Stromal cell of bone marrow (primary cell): ENCODE data around the gene KLHL29.
"Not testable (repeated sequence)": the region's sequence is repeated elsewhere in the genome, so short reads cannot be mapped to it uniquely, and the experiment has no call there.

Source experiments
- DNase-seq: peaks from one replicate; pipeline ENCODE4 v3.0.0-alpha.2; 2012; ENCODE audit warnings: low read depth

Gene KLHL29

GRCh38 chr2:23367760-23368159 lies 17.2 kb upstream of the KLHL29 start:
- DNase-seq: no peak

- DNase-seq: no peak
These were observed 11.3 kb upstream of the KLHL29 start for GRCh38 chr2:23373666-23374065.

- no peak for DNase-seq
These were observed 9.5 kb upstream of the KLHL29 start for GRCh38 chr2:23375448-23375847.

- no peak for DNase-seq
These were observed 8.9 kb upstream of the KLHL29 start for GRCh38 chr2:23376075-23376474.

GRCh38 chr2:23376972-23377371 lies 8.0 kb upstream of the KLHL29 start:
- DNase-seq: no peak

- DNase-seq: no peak
These were observed 7.2 kb upstream of the KLHL29 start for GRCh38 chr2:23377771-23378170.

- no peak for DNase-seq
These were observed 6.5 kb upstream of the KLHL29 start for GRCh38 chr2:23378496-23378895.

- DNase-seq: no peak
These were observed 5.7 kb upstream of the KLHL29 start for GRCh38 chr2:23379220-23379695.

GRCh38 chr2:23380562-23381065 lies 4.4 kb upstream of the KLHL29 start:
- DNase-seq: no peak

- peak; percentile 50 for DNase-seq
These were observed 3.9 kb upstream of the KLHL29 start for GRCh38 chr2:23381084-23381483.

- no peak for DNase-seq
These were observed 3.5 kb upstream of the KLHL29 start for GRCh38 chr2:23381485-23381884.

GRCh38 chr2:23383100-23383499 lies 1.9 kb upstream of the KLHL29 start:
- no peak for DNase-seq

- DNase-seq: no peak
These were observed 370 bp downstream of the KLHL29 start for GRCh38 chr2:23385351-23385747.

- no peak for DNase-seq
These were observed 864 bp downstream of the KLHL29 start for GRCh38 chr2:23385748-23386338.

- no peak for DNase-seq
These were observed 1.6 kb downstream of the KLHL29 start for GRCh38 chr2:23386339-23387220.

- no peak for DNase-seq
These were observed 2.2 kb downstream of the KLHL29 start for GRCh38 chr2:23387221-23387550.

GRCh38 chr2:23387845-23388244 lies 2.9 kb downstream of the KLHL29 start:
- DNase-seq: no peak

- no peak for DNase-seq
These were observed 3.3 kb downstream of the KLHL29 start for GRCh38 chr2:23388294-23388693.

GRCh38 chr2:23388756-23389514 lies 4.0 kb downstream of the KLHL29 start:
- no peak for DNase-seq

- no peak for DNase-seq
These were observed 5.2 kb downstream of the KLHL29 start for GRCh38 chr2:23390152-23390551.

GRCh38 chr2:23391237-23391736 lies 6.3 kb downstream of the KLHL29 start:
- not testable (repeated sequence) for DNase-seq

GRCh38 chr2:23393722-23394121 lies 8.7 kb downstream of the KLHL29 start:
- DNase-seq: no peak
